Tibial nerve (tissue), 4 donors: Measurements from ENCODE around the gene PLEK.

Experiments
- CTCF ChIP-seq, 5 experiments: fragments of 200-600 bp in 3 of 5; fragments of 450-650 bp in 2 of 5; sonication (generic) in 3 of 5; IDR thresholded peaks; one replicate each; pipeline ENCODE4 v1.5.1; 2016 to 2019; ENCODE audit warnings: antibody characterized with exemption in 5 of 5, mild to moderate bottlenecking in 3 of 5, moderate library complexity in 2 of 5
- EP300 ChIP-seq, 2 donors: sonication (generic); formaldehyde crosslinking; IDR thresholded peaks; one replicate each; pipeline ENCODE4 v1.6.1; 2017; ENCODE audit warnings: antibody characterized with exemption in 2 of 2, mild to moderate bottlenecking in 1 of 2

GRCh38 chr2:68340226-68341061, 24.6 kb upstream of the PLEK start:
- TF ChIP-seq CTCF (IDR thresholded peaks at IDR 0.05), result no peak
- TF ChIP-seq EP300 (IDR thresholded peaks at IDR 0.05), result no peak
